KG1 (cell line): ENCODE measurements around the gene OR52N1.

Experiments
- DNase-seq: peaks from one replicate; lab custom pipeline; 2025; lab: John Stamatoyannopoulos, UW

The OR52N1 gene

GRCh38 chr11:5791165-5791564 is at the start of gene OR52N1:
TSS of gene OR52N1 (minus strand) at chr11:5791265. CDS start at chr11:5788816, 2,449 bp downstream.
- no peak for DNase-seq

GRCh38 chr11:5837695-5838094 is 46.6 kb upstream of the OR52N1 start:
- DNase-seq, result no peak

- DNase-seq, result no peak
Observed at GRCh38 chr11:5833446-5833845, 42.4 kb upstream of the OR52N1 start.

GRCh38 chr11:5831196-5831829 is 40.2 kb upstream of the OR52N1 start:
- no peak for DNase-seq

DNA sequence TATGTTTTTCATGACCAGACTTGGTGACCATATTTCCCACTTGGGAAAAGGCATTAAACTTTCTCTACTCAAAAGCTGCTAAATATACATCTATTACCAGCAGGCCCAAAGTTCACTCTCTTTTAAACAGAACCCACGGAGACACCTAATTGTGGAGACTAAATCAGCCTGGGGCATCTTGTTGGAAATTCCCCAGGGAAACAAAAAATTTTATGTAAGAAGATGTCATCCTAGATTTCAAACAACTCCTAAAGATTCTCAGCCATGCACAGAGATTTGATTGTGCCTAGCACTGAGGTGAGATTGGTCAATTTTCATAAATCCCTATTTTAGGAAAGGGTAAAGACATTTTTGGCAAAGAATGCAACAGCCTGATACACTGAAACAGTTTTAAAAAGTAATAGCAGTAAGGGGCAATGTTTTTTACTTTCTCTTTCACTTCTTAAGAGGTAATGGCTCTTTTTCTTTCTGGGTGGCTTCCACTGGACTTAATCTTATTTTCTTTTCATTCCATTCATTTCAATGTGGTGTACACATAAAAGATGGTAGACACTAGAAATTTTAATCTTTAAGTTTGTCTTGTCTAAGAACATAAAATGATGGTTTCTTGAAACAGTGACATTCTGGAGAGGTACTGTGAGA is 27.3 kb upstream of the OR52N1 start:
- DNase-seq, result no peak

GRCh38 chr11:5815534-5815933 is 24.5 kb upstream of the OR52N1 start:
- no peak for DNase-seq

- no peak for DNase-seq
Observed at GRCh38 chr11:5809905-5810795, 19.1 kb upstream of the OR52N1 start.

DNA sequence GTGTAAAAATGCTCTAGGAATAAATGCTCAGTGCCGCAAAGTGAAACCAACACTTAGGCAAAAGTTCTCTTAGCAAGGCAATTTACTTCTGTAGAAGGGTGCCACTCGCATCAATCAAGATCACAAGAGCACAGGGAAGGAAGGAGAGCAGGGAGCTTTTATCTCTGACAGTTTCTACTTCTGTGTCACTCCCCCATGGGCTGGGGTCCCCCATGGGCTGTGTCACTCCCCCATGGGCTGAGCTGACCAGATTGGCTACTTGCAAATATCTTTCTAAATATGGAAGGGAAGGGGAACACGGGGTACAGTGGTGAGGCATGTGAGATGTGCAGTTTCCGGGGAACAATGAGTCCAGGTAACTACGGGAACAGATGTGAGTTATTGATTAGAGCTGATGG is 18.1 kb upstream of the OR52N1 start:
- no peak for DNase-seq

DNA sequence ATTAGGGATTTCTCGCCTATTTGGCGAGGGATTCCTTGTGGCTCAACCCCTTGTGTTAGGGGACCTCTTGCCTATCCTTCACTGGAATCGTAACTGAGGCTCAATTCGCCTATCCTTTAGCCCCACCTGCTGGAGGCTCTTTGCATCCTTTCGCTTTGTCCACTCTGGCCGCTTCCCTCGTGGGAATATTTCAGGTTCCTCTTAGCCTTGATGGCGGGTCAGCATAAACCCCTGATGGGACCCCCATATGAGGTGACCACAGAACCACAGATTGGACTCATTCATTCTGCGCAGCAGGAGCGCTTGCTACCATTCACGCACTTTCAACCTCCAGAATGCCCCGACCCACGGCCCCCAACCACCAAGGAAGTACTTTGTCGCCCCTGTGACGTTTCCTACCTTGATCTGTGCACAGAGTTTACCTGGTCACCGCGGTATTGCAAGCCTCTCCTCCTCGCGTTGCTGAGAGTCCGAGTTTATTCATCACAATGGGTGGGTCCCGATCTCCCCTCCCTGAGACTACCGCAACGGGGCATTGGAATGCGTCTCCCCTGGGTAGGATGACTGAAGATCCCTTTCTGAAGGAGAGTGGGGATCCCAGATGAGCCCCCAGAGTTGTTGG is 17.5 kb upstream of the OR52N1 start, which contains the start of gene OR52N2:
Gene OR52N2 (plus strand): TSS at position 425 of the 622 bp plus-strand sequence. CDS start 11,412 bp downstream, outside the sequence.
- peak; percentile 59 for DNase-seq

DNA sequence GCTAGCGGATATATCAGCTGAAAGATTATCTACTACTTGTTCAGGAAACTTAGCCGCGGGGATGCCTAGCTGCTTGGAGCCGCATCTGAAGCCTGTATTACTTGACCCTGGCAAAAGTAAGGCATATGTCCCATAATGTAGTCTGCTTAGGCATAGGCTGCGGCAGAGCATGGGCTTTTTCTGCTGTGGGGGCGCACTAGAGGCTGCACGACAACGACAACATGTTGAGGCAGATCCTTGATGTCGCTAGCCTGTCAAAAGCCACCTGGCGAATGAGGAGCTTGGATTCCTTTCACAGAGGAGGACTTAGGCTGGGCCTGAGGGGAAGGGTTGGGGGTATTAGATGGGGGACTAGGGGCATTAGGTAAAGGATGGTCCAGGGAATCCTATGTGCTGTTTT is 16.5 kb upstream of the OR52N1 start:
- no peak for DNase-seq

- no peak for DNase-seq
Observed at GRCh38 chr11:5803982-5804381, 12.9 kb upstream of the OR52N1 start.

GRCh38 chr11:5796541-5796940 is 5.5 kb upstream of the OR52N1 start:
- DNase-seq, result no peak

DNA sequence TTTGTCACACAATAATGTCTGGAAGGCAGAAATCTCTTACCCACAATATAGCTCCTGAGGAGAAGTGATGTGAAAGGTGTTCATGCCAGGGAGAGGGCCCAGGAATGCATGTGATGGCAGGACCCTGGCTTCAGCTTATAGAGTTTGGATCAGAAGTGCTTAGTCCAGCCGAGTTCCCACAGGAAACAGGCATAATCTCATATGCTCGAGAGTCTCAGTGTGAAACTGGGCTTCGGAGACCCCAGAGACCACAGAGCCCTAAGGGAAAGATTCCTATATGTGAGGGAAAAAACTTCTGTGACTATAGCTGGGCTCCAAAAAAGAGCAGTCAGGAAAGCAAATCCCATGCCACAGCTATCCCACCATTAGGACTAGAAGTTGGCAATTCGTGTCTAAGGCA is 7.8 kb downstream of the OR52N1 start, which contains the start of gene OR52N5:
Gene OR52N5 (minus strand): TSS at position 101 of the 400 bp plus-strand sequence. CDS start 4,721 bp downstream, outside the sequence.
- DNase-seq, result no peak

DNA sequence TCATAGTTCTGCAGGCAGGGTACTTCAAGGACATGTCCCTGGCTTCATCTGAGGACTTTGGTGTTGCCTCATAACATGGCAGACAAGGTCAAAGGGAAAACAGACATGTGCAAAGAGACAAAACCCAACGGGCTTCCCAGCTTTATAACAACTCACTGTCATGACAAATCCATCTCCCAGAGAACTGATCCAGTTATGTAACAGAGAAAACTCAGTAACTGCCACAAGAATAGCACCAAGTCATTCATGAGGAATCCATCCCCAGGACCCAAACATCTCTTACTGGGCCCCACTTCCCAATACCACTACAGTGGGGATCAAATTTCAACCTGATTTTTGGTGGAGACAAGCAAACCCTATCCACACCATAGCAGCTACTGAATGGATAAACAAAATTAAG is 24.0 kb downstream of the OR52N1 start:
- DNase-seq, result no peak

DNA sequence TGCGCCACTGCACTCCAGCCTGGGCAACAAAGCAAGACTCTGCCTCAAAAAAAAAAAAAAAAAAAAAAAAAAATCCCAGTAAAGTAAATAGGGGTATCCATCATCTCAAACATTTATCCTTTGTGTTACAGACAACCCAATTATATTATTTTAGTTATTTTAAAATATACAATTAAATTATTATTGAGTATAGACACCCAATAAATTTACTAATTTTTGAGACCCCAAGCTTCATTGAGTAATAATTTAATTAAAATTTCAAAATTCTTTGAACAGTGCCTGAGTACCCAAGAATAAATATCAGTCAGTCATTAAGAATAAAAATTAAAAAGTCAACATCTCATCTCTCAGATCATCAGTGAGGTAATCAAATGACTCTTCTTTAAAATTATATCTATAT is 37.1 kb downstream of the OR52N1 start, which contains the start of gene OR52N4:
Gene OR52N4 (plus strand): TSS at position 301 of the 400 bp plus-strand sequence. CDS start 498 bp downstream, outside the sequence.
- DNase-seq, result no peak

DNA sequence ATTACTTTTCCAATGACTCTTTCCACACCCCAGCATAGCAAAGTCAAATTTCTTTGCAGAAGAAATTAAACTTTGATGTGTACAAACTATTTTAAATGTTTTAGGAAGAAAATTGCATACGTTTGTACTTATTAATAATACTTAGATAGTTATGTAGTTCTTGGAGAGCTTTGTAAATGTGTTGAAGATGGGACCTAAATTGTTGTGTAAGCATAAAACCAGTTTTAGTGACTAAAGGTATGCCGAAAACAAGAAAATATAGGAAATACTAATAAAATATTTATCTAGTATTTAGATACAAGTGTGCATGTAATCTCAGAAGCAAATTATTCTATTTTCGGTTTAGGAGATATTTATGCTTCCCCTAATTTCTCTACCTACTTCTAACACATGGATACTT is 41.2 kb downstream of the OR52N1 start:
- DNase-seq, result no peak

DNA sequence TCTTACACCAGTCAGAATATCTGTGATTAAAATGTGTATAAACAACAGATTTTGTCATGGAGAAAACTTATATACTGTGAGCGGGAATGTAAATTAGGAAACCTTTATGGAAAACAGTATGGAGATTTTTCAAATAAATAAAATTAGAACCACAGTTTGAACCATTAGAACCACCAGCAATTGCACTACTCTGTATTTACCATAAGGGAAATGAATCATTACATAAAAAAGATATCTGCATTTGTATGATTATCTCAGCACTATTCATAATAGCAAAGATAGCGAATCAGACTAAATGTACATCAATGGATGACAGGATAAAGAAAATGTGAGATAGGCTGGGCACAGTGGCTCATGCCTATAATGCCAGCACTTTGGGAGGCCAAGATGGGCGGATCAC is 44.5 kb downstream of the OR52N1 start:
- no peak for DNase-seq

- DNase-seq, result no peak
Observed at GRCh38 chr11:5738431-5738830, 52.6 kb downstream of the OR52N1 start.

DNA sequence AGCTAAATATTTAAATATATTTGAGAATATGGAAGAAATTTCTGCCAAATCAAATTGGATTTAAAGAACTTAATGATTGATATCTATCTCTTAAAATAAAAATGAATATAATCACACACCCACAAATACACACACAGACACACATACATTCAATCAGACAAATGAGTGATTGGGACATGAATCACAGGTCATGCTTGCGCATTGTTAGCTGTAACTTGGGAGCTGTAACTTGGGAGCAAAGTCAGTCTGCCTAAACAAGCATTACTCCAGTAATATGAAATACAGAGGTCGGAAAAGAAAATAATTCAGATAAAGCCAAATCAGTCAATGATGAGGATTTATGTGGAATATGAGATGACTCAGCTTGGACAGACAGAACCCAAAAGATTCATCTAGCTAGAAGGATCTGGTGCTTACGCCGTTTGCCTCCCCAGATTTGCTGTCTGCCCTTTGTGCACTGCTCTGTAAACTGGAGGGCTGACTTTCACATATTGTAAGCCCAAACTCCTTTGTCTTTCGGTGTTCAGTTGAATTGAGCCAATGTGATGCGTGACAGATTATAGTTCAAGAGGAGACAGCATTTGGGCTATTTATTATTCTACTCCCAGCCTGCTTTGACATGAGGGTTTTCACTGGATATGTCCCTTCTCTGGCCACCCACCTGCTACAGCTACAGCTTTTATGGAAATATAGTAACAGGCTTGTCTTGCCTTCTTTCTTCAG is 53.2 kb downstream of the OR52N1 start:
- DNase-seq, result no peak

DNA sequence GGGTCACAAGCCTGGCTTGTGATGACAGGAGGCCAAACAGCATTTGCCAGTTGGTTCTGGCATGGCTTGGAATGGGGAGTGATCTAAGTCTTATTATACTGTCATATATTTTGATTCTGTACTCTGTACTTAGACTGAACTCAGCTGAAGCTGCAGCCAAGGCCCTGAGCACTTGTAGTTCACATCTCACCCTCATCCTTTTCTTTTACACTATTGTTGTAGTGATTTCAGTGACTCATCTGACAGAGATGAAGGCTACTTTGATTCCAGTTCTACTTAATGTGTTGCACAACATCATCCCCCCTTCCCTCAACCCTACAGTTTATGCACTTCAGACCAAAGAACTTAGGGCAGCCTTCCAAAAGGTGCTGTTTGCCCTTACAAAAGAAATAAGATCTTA is 54.0 kb downstream of the OR52N1 start:
- DNase-seq, result no peak
